GM12878 (cell line): ENCODE measurements around the gene KBTBD2. TPM values are rescaled to one million over a fixed set of nuclear protein-coding genes. Genes with fewer than 3 reads are reported as not detected.
"Not testable (repeated sequence)": the region's sequence is repeated elsewhere in the genome, so short reads cannot be mapped to it uniquely, and the experiment has no call there.

Source experiments
- ATAC-seq: fragments of 200-7000 bp; cut with Tn5 transposase; 3 replicates; pipeline ENCODE4 v1.9.1; 2020; ENCODE audit warnings: mild to moderate bottlenecking, moderate library complexity
- BruUV-seq: library from RNA; stranded (reverse); fragments of 400-500 nt; replicated peaks from 2 replicates; lab custom pipeline; 2021; lab: Mats Ljungman, UMichigan
- CTCF ChIA-PET: fragments of 300-600 bp; sonication (Branson Sonifier 250); formaldehyde crosslinking; extraction: SDS; loops from one replicate; lab custom pipeline; 2021; ENCODE audit warnings: inconsistent platforms; lab: Yijun Ruan, JAX
- POLR2A ChIA-PET: fragments of 350-600 bp; formaldehyde crosslinking; extraction: SDS; loops from one replicate; lab custom pipeline; 2021; ENCODE audit warnings: inconsistent platforms; lab: Charles Lee
- RAD21 ChIA-PET: fragments of 300-600 bp; sonication (Branson Sonifier 250); formaldehyde crosslinking; loops from one replicate; lab custom pipeline; 2023; ENCODE audit warnings: antibody characterized with exemption; ENCODE audit not compliant: unreplicated experiment; lab: Charles Lee
- SMC1A ChIA-PET: fragments of 300-600 bp; sonication (Branson Sonifier 250); formaldehyde crosslinking; loops from one replicate; lab custom pipeline; 2023; ENCODE audit not compliant: unreplicated experiment, uncharacterized antibody; lab: Charles Lee
- DNase-seq: peaks from one replicate; pipeline ENCODE4 v3.0.0-alpha.2; 2011; ENCODE audit warnings: low read depth, low spot score
- FAIRE-seq: peaks from 3 replicates; lab custom pipeline; 2011; peaks lifted over from hg19 to GRCh38; lab: Jason Lieb, UNC
- H2AFZ ChIP-seq: 2 replicates; pipeline ENCODE4 v1.6.0; 2011; ENCODE audit warnings: low read depth, low read length, control low read depth; ENCODE audit not compliant: control insufficient read depth
- H3K27ac ChIP-seq: 2 replicates; pipeline ENCODE4 v1.5.1; 2011; ENCODE audit warnings: control low read depth; ENCODE audit not compliant: control insufficient read depth, insufficient read depth
- H3K27me3 ChIP-seq, 2 experiments: replicated peaks in 1 of 2; 2 replicates each; pipeline versions ENCODE4 v1.6.0 to v1.6.1; 2011; ENCODE audit warnings: low read length in 1 of 2; ENCODE audit not compliant: control insufficient read depth in 2 of 2, insufficient read depth in 2 of 2
- H3K36me3 ChIP-seq, 2 experiments: 2 replicates each; pipeline ENCODE4 v1.5.1; 2011; ENCODE audit warnings: low read length in 1 of 2; ENCODE audit not compliant: control insufficient read depth in 2 of 2, insufficient read depth in 2 of 2
- H3K4me1 ChIP-seq: 2 replicates; pipeline ENCODE4 v1.6.1; 2011; ENCODE audit warnings: mild to moderate bottlenecking, low read length, moderate library complexity, mixed read lengths; ENCODE audit not compliant: control insufficient read depth, insufficient read depth
- H3K4me2 ChIP-seq: 2 replicates; pipeline ENCODE4 v1.6.0; 2011; ENCODE audit warnings: control low read depth; ENCODE audit not compliant: control insufficient read depth, insufficient read depth
- H3K4me3 ChIP-seq: fragments of 200-600 bp; sonication (generic); 2 replicates; pipeline ENCODE4 v1.5.1; 2016
- H3K79me2 ChIP-seq: 2 replicates; pipeline ENCODE4 v1.6.0; 2011; ENCODE audit warnings: low read length; ENCODE audit not compliant: control insufficient read depth, insufficient read depth
- H3K9ac ChIP-seq: 2 replicates; pipeline ENCODE4 v1.8.0; 2011; ENCODE audit warnings: low read length, control low read depth, mixed read lengths; ENCODE audit not compliant: control insufficient read depth, insufficient read depth
- H3K9me3 ChIP-seq: replicated peaks from 3 replicates; pipeline ENCODE4 v1.5.1; 2011; ENCODE audit warnings: mild to moderate bottlenecking, low read length; ENCODE audit not compliant: control insufficient read depth, insufficient read depth
- H4K20me1 ChIP-seq: 2 replicates; pipeline ENCODE4 v1.6.0; 2011; ENCODE audit not compliant: control insufficient read depth, insufficient read depth
- ATF7 ChIP-seq: fragments of 450-650 bp; IDR thresholded peaks from 2 replicates; pipeline ENCODE4 v1.6.1; 2016; ENCODE audit warnings: low read depth, mild to moderate bottlenecking
- BHLHE40 ChIP-seq, 2 experiments: fragments of 450-650 bp in 1 of 2; IDR thresholded peaks; 2 replicates each; pipeline ENCODE4 v1.6.1; 2011 to 2017; ENCODE audit warnings: low read depth in 2 of 2, borderline replicate concordance in 1 of 2, improper control_type of control experiment in 1 of 2, low read length in 1 of 2, mild to moderate bottlenecking in 1 of 2
- NR2C2 ChIP-seq: IDR thresholded peaks from 2 replicates; pipeline ENCODE4 v1.6.1; 2011; ENCODE audit warnings: borderline replicate concordance, low read depth; ENCODE audit not compliant: control insufficient read depth, insufficient read length
- NR2F1 ChIP-seq: fragments of 450-650 bp; conservative IDR thresholded peaks from 2 replicates; pipeline ENCODE4 v1.6.1; 2017; ENCODE audit warnings: mild to moderate bottlenecking
- PAX5 ChIP-seq: IDR thresholded peaks from 2 replicates; pipeline ENCODE4 v1.6.1; 2011; ENCODE audit warnings: low read depth, low read length, borderline replicate concordance
- POU2F2 ChIP-seq: IDR thresholded peaks from 3 replicates; pipeline ENCODE4 v1.6.1; 2011; ENCODE audit warnings: low read depth, mild to moderate bottlenecking, low read length, borderline replicate concordance
- SUZ12 ChIP-seq: fragments of 200-600 bp; sonication (generic); IDR thresholded peaks from one replicate; pipeline ENCODE4 v1.6.1; 2018; ENCODE audit warnings: antibody characterized with exemption, mild to moderate bottlenecking; ENCODE audit not compliant: unreplicated experiment
- YBX1 ChIP-seq: fragments of 450-650 bp; IDR thresholded peaks from 2 replicates; pipeline ENCODE4 v1.6.1; 2016; ENCODE audit warnings: antibody characterized with exemption
- WGBS: methylation state at CpG from one replicate; pipeline ENCODE4 v1.1.6; 2016; ENCODE audit warnings: low lambda C conversion rate; ENCODE audit not compliant: insufficient replicate concordance, insufficient coverage; ENCODE audit errors: missing lambda C conversion rate; 5-methylcytosine and 5-hydroxymethylcytosine counted together
- in situ Hi-C: fragments of 300-500 bp; cut with MboI; formaldehyde crosslinking; loops from 9 replicates; pipeline ENCODE4 v1.14.3; 2018; ENCODE audit warnings: mixed read lengths
- intact Hi-C: fragments of 100-400 bp; cut with micrococcal nuclease; formaldehyde crosslinking; loops from one replicate; pipeline ENCODE4 v1.14.2; 2022; ENCODE audit not compliant: unreplicated experiment
- polyA plus RNA-seq, 11 experiments: library from polyadenylated mRNA; depleted of rRNA in 4 of 11; unstranded in 6 of 11; stranded (reverse) in 5 of 11; fragments of >200 nt; fragmentation: Nextera tagmentation in 4 of 11; fragmentation: Illumina TruSeq in 1 of 11; extraction: Ambion mirVana in 4 of 11; extraction: Trizol in 1 of 11; gene quantifications; 1 replicate in 1 of 11; 2 replicates in 10 of 11; pipeline versions ENCODE4 v1.2.1 to v1.2.3, GENCODE V29; 2011 to 2016; ENCODE audit warnings: inconsistent platforms in 2 of 11, missing spikeins in 2 of 11, low read depth in 1 of 11
- total RNA-seq, 4 experiments: library from RNA; depleted of rRNA in 3 of 4; stranded (reverse); fragments of >200 nt in 3 of 4; fragmentation: Illumina TruSeq in 1 of 4; extraction: Trizol in 1 of 4; gene quantifications; 2 replicates each; pipeline versions ENCODE4 v1.2.1 to v1.2.3, GENCODE V29; 2013 to 2021

Gene KBTBD2
- total and polyA plus RNA-seq, 10 of the 15 experiments (the other 5 are each of a cell fraction or from before 2014, with no cell fraction given): 8.1 to 22.3 (median 16.2) TPM

DNA sequence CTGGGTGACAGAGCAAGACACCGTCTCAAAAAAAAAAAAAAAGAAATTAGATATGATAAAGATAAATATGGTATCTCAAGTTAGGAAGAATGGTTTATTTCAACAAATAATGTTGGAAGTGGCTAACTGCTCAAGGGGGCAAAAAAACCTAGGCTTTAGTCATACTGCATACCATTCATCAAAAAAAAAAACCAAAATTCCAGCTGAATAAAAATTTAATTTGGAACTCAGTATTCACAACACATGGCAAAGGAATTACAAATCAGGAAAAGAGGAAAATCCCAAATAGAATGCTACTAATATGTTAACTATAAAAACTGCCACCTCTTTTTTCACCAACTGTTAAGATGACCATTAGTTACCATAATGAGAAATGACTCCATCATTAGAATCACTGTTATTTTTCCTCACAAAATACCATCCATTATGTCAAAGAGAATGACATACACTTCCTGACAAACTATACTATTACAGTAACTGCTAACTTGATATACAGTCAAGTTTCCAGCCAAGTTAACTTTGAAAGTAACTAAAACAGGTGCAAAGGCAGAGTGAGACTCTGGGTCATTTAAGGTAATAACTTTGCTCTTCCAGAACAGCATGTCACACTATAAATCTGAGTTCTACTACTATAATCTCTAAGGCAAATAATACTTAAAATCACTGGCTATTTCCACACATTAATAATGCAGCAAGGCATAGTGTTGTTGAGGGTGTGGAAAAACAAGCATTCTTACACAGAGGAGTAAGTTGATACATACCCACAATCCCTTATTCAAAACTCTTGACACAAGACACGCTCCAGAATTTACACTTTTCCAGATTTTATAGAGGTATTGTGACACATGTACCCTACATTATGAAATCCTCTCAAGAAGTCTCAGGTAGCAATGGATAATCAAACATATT, 10.2 kb downstream of the KBTBD2 start:
- CTCF ChIA-PET: interaction anchor here (2.1 kb wide), 1 partner anchor 34 kb away, joined by 4 read pairs; no protein-coding TSS in a partner anchor
- no peaks in the 10 kb centered on the region for H4K20me1 ChIP-seq

DNA sequence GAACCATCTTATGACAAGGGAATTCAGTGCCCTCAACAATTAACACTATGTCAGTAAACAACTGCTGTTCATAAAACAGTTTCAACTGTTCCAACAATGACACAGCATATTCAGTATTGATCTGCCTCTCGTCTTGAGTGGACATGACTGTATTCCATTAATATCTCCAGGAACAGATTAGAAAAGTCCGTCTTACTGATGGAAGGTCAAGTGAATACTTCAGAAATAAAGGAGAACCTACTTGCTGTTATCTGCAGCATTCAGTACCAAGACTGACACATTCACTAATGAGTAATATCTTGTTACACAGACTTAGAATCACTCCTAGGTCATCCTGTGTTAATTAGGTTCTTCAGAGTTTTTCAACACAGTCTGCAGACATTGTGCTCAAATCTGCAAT, 12.1 kb downstream of the KBTBD2 start:
- in situ Hi-C loops: no loop called here
- Histone ChIP-seq H3K79me2 (peaks cover 52% of the 10 kb centered on the region), H3K36me3 (peaks cover 2 to 10% of the 10 kb centered on the region in 2 experiments; a peak in 2 of 4 replicates), H3K4me1 (no peaks in the 10 kb centered on the region), H3K9ac (no peak overlapping the region), H3K9me3 (no peaks in the 10 kb centered on the region), H3K4me3 (no peak overlapping the region), H3K4me2 (no peak overlapping the region), H3K27ac (peak overlapping the region; percentile 42; the same call in 1 of the 2 replicates), H3K27me3 (no peaks in the 10 kb centered on the region), H2AFZ (no peak overlapping the region), H4K20me1 (no peaks in the 10 kb centered on the region)
- no TSS peak for BruUV-seq
- ChIA-PET RAD21 (no interaction called here), SMC1A (interaction anchor here (1.3 to 2.2 kb wide), 2 partner anchors 14 to 33 kb away, joined by 3 to 6 read pairs; no protein-coding TSS in a partner anchor), CTCF (interaction anchor here (1.1 to 2.1 kb wide), 2 partner anchors 32 to 33 kb away, joined by 3 to 4 read pairs; no protein-coding TSS in a partner anchor), POLR2A (no interaction called here)
- WGBS: 44% methylated on average over 2 of the region's 2 CpGs
- DNase-seq (no peak), ATAC-seq (peak; percentile 71), FAIRE-seq (peak; percentile 41)
- intact Hi-C loops: no loop called here
- no peak for TF ChIP-seq POU2F2
- TF ChIP-seq ATF7: no peak
- no peak for TF ChIP-seq YBX1
- no peak for TF ChIP-seq NR2C2
- no peak for TF ChIP-seq SUZ12
- no peak for TF ChIP-seq PAX5

More for the DNA sequence above, 10.2 kb downstream of the KBTBD2 start:
- BruUV-seq: no TSS peak
- H2AFZ ChIP-seq: no peak overlapping the region
- no peak overlapping the region for H3K4me2 ChIP-seq
- no peak overlapping the region for H3K9ac ChIP-seq
- no peak overlapping the region for H3K27ac ChIP-seq
- in situ Hi-C loops: no loop called here
- peaks cover 67% of the 10 kb centered on the region for H3K79me2 ChIP-seq
- intact Hi-C loops: no loop called here
- SMC1A ChIA-PET: interaction anchor here (0.9 kb wide), 1 partner anchor 8 kb away, joined by 3 read pairs; no protein-coding TSS in a partner anchor
- H3K36me3 ChIP-seq: peaks cover 2 to 4% of the 10 kb centered on the region in 2 experiments; a peak in 2 of 4 replicates
- FAIRE-seq (no peak), DNase-seq (no peak), ATAC-seq (peak; percentile 33)
- POLR2A ChIA-PET: interaction anchor here (1.1 to 1.4 kb wide), 2 partner anchors 10 to 11 kb away, joined by 3 to 5 read pairs; partner anchors contain the start of gene KBTBD2
- RAD21 ChIA-PET: no interaction called here
- 95% methylated on average over 1 of the region's 2 CpGs for WGBS
- H3K4me1 ChIP-seq: no peaks in the 10 kb centered on the region
- no peak overlapping the region for H3K4me3 ChIP-seq
- no peak for TF ChIP-seq NR2F1
- no peak for TF ChIP-seq BHLHE40 (IDR thresholded peaks at IDR 0.05; ENCODE audit: borderline replicate concordance in 1 of 2, low read depth in 2 of 2, low read length in 1 of 2)
- no peaks in the 10 kb centered on the region for H3K27me3 ChIP-seq
- H3K9me3 ChIP-seq: no peaks in the 10 kb centered on the region

DNA sequence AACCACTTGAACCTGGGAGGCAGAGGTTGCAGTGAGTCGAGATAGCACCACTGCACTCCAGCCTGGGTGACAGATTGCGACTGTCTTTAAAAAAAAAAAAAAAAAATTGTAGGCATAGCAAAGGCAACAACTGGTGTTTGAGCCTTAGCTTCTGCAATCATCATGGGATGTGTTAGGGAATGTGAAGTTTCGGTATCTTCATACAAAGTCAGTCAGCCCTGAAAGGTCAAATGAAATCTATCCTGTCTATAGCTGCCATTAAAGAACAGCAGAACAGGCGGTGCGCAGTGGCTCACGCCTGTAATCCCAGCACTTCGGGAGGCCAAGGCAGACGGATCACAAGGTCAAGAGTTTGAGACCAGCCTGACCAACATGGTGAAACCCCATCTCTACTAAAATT, 13.5 kb downstream of the KBTBD2 start:
- H3K27ac ChIP-seq, H3K9ac ChIP-seq, H3K4me1 ChIP-seq, H3K4me2 ChIP-seq, ATAC-seq, H3K27me3 ChIP-seq, intact Hi-C loops, RAD21 ChIA-PET, in situ Hi-C loops, H3K9me3 ChIP-seq, BruUV-seq, FAIRE-seq, H4K20me1 ChIP-seq, DNase-seq, H2AFZ ChIP-seq, H3K4me3 ChIP-seq: not testable (repeated sequence)
- peaks cover 41% of the 10 kb centered on the region for H3K79me2 ChIP-seq
- CTCF ChIA-PET: interaction anchor here (1.1 to 4.1 kb wide), 2 partner anchors 11 to 32 kb away, joined by 3 to 20 read pairs; no protein-coding TSS in a partner anchor
- SMC1A ChIA-PET: interaction anchor here (1.5 to 2.2 kb wide), 2 partner anchors 15 to 31 kb away, joined by 3 to 6 read pairs; no protein-coding TSS in a partner anchor
- H3K36me3 ChIP-seq: peaks cover 2 to 17% of the 10 kb centered on the region in 2 experiments; a peak in 3 of 4 replicates
- POLR2A ChIA-PET: interaction anchor here (0.7 kb wide), 1 partner anchor 162 kb away, joined by 3 read pairs; no protein-coding TSS in a partner anchor
- 97% methylated on average over 8 of the region's 8 CpGs for WGBS
